G401 (cell line): ENCODE measurements around the gene TICAM1. TPM values are rescaled to one million over a fixed set of nuclear protein-coding genes. Genes with fewer than 3 reads are reported as not detected.
"Not testable (repeated sequence)": the region's sequence is repeated elsewhere in the genome, so short reads cannot be mapped to it uniquely, and the experiment has no call there.

Experiments used
- DNase-seq: peaks from one replicate; pipeline ENCODE4 v3.0.0-alpha.2; 2015; ENCODE audit warnings: low spot score
- in situ Hi-C: cut with HindIII; loops from 2 replicates; pipeline ENCODE4 v1.10.0; 2016; ENCODE audit warnings: low sequenced_read_pairs, mixed read lengths
- total RNA-seq: library from RNA; depleted of rRNA; stranded (reverse); fragments of >200 nt; shearing (Covaris generic); gene quantifications from 2 replicates; pipeline ENCODE4 v1.2.3, GENCODE V29; 2014

TICAM1 gene
- total RNA-seq, 1 experiment from 2014 or later, result not detected

- DNase-seq, result no peak
- in situ Hi-C loops, result no loop called here
Measured at GRCh38 chr19:4847190-4847973, 15.9 kb upstream of the TICAM1 start.

- in situ Hi-C loops, DNase-seq: not testable (repeated sequence)
Measured at GRCh38 chr19:4845975-4846374, 14.5 kb upstream of the TICAM1 start.

GRCh38 chr19:4844348-4845179 is 13.1 kb upstream of the TICAM1 start:
- in situ Hi-C loops, result no loop called here
- no peak for DNase-seq

GRCh38 chr19:4843647-4843965 is 12.1 kb upstream of the TICAM1 start:
- no peak for DNase-seq
- in situ Hi-C loops, result no loop called here

GRCh38 chr19:4839192-4839591 is 7.7 kb upstream of the TICAM1 start:
- in situ Hi-C loops, result no loop called here

GRCh38 chr19:4832776-4833175 is 1.3 kb upstream of the TICAM1 start:
- in situ Hi-C loops, result no loop called here
- no peak for DNase-seq

More at GRCh38 chr19:4839192-4839591, 7.7 kb upstream of the TICAM1 start:
- no peak for DNase-seq

- DNase-seq, in situ Hi-C loops: not testable (repeated sequence)
Measured at GRCh38 chr19:4831979-4832340, 448 bp upstream of the TICAM1 start.

GRCh38 chr19:4830768-4831265 is 695 bp downstream of the TICAM1 start:
- in situ Hi-C loops, result no loop called here
- no peak for DNase-seq

- DNase-seq, result no peak
- in situ Hi-C loops, result no loop called here
Measured at GRCh38 chr19:4830332-4830731, 1.2 kb downstream of the TICAM1 start.

GRCh38 chr19:4829001-4829712 is 2.4 kb downstream of the TICAM1 start:
- DNase-seq, result peak; percentile 24
- in situ Hi-C loops, result no loop called here

- no peak for DNase-seq
- in situ Hi-C loops, result no loop called here
Measured at GRCh38 chr19:4823577-4823976, 7.9 kb downstream of the TICAM1 start.

GRCh38 chr19:4822354-4822753 is 9.2 kb downstream of the TICAM1 start:
- in situ Hi-C loops, DNase-seq: not testable (repeated sequence)

GRCh38 chr19:4821265-4821664 is 10.2 kb downstream of the TICAM1 start:
- in situ Hi-C loops, result no loop called here

GRCh38 chr19:4817467-4818277 is 13.8 kb downstream of the TICAM1 start:
- no peak for DNase-seq
- in situ Hi-C loops, result no loop called here

More at GRCh38 chr19:4821265-4821664, 10.2 kb downstream of the TICAM1 start:
- DNase-seq, result no peak

- no peak for DNase-seq
- in situ Hi-C loops, result no loop called here
Measured at GRCh38 chr19:4816950-4817278, 14.6 kb downstream of the TICAM1 start.

- no peak for DNase-seq
- in situ Hi-C loops, result no loop called here
Measured at GRCh38 chr19:4816202-4816949, 15.1 kb downstream of the TICAM1 start.

GRCh38 chr19:4815426-4816201 is 15.9 kb downstream of the TICAM1 start:
- in situ Hi-C loops, result no loop called here

More at GRCh38 chr19:4815426-4816201, 15.9 kb downstream of the TICAM1 start:
- peak; percentile 97 for DNase-seq
